ENCODE results near the gene OR52E4.

The OR52E4 gene

GRCh38 chr11:5880329-5880728, at the start of gene OR52E4:
OR52E4 (plus strand) TSS chr11:5880629; CDS start chr11:5884293, 3,664 bp downstream.
- Histone ChIP-seq H3K27ac (no peak within 1 kb of the TSS), H3K27me3 (no peaks in the 10 kb centered on the region), H3K4me3 (no peak within 1 kb of the TSS), H3K4me1 (no peaks in the 10 kb centered on the region), H3K36me3 (no peaks in the 10 kb centered on the region), H3K9ac (no peak within 1 kb of the TSS), H3K9me3 (replicated peaks in 1 of 11) (no peaks in the 10 kb centered on the region), H3K4me2 (no peak within 1 kb of the TSS), H4K20me1 (no peaks in the 10 kb centered on the region)
- TF ChIP-seq Cebpa-rat (IDR thresholded peaks at IDR 0.05), result no peak

- Histone ChIP-seq H4K20me1 (no peaks in the 10 kb centered on the region), H3K9me3 (replicated peaks in 1 of 11) (peaks cover 0 to 11% (median 0%) of the 10 kb centered on the region in 11 experiments; a peak in 3 of 22 replicates), H3K4me2 (no peak overlapping the region), H3K4me1 (no peaks in the 10 kb centered on the region), H3K27me3 (no peaks in the 10 kb centered on the region), H3K4me3 (no peak overlapping the region), H3K36me3 (no peaks in the 10 kb centered on the region), H3K9ac (no peak overlapping the region), H3K27ac (no peak overlapping the region)
- no peak for TF ChIP-seq Cebpa-rat (IDR thresholded peaks at IDR 0.05)
Measured at GRCh38 chr11:5831196-5831829, 49.1 kb upstream of the OR52E4 start.

GRCh38 chr11:5833446-5833845, 47.0 kb upstream of the OR52E4 start:
- H3K9me3 ChIP-seq (replicated peaks in 1 of 11), result no peaks in the 10 kb centered on the region
- no peak for TF ChIP-seq Cebpa-rat (IDR thresholded peaks at IDR 0.05)
- H3K27ac ChIP-seq, result no peak overlapping the region
- no peaks in the 10 kb centered on the region for H3K27me3 ChIP-seq
- H3K4me2 ChIP-seq, result no peak overlapping the region
- no peak overlapping the region for H3K4me3 ChIP-seq
- no peaks in the 10 kb centered on the region for H4K20me1 ChIP-seq
- no peaks in the 10 kb centered on the region for H3K4me1 ChIP-seq
- H3K36me3 ChIP-seq, result no peaks in the 10 kb centered on the region
- no peak overlapping the region for H3K9ac ChIP-seq

DNA sequence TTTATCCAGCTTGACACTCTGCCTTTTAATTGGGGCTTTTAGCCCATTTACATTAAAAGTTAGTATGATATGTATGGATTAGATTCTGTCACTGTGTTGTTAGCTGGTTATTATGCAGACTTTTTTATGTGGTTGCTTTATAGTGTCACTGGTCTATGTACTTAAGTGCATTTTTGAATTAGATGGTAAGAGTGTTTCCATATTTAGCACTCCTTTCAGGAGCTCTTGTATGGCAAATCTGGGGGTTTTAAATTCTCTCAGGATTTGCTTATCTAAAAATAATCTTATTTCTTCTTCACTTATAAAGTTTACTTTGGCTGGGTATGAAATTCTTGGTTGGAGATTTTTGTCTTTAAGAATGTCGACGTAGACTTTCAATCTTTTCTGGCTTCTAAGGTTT, 42.7 kb upstream of the OR52E4 start:
- H3K27ac ChIP-seq, result no peak overlapping the region
- no peaks in the 10 kb centered on the region for H3K36me3 ChIP-seq
- peaks cover 0 to 5% (median 0%) of the 10 kb centered on the region in 11 experiments; a peak in 1 of 22 replicates for H3K9me3 ChIP-seq (replicated peaks in 1 of 11)
- H4K20me1 ChIP-seq, result no peaks in the 10 kb centered on the region
- no peak overlapping the region for H3K4me2 ChIP-seq
- no peaks in the 10 kb centered on the region for H3K4me1 ChIP-seq
- H3K9ac ChIP-seq, result no peak overlapping the region
- no peak for TF ChIP-seq Cebpa-rat (IDR thresholded peaks at IDR 0.05)
- no peak overlapping the region for H3K4me3 ChIP-seq
- no peaks in the 10 kb centered on the region for H3K27me3 ChIP-seq

- no peak for TF ChIP-seq Cebpa-rat (IDR thresholded peaks at IDR 0.05)
- Histone ChIP-seq H3K36me3 (no peaks in the 10 kb centered on the region), H3K4me1 (no peaks in the 10 kb centered on the region), H3K27me3 (no peaks in the 10 kb centered on the region), H3K4me3 (no peak within 1 kb of the TSS), H3K9ac (no peak within 1 kb of the TSS), H3K27ac (no peak within 1 kb of the TSS), H3K9me3 (replicated peaks in 1 of 11) (peaks cover 0 to 5% (median 0%) of the 10 kb centered on the region in 11 experiments; a peak in 1 of 22 replicates), H4K20me1 (no peaks in the 10 kb centered on the region), H3K4me2 (no peak within 1 kb of the TSS)
Measured at GRCh38 chr11:5841797-5842196, 38.6 kb upstream of the OR52E4 start, which contains the start of gene OR52E6. OR52E6 (minus strand) TSS chr11:5841897; CDS start chr11:5841897, 0 bp downstream.

DNA sequence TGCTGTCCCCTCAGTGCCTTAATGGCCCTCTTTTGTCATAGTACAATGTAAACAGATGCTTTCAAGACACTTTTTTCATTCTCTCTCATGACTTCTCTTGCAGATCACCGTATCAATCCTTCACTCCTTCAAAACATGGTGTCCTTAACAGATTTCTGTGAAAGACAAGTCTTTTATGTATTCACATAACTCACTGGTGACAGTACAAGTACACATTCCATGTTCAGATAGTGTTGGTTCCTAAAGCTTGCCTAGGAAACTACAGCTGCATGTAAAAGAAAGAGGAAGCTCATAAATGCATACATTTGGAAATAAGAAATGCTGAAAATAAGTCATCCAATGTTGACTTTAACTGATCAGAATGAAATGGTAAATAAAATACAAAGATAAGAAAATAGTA, 33.7 kb upstream of the OR52E4 start:
- Histone ChIP-seq H3K9me3 (replicated peaks in 1 of 11) (peaks cover 0 to 2% (median 0%) of the 10 kb centered on the region in 11 experiments; a peak in 3 of 22 replicates), H3K4me2 (no peak overlapping the region), H3K36me3 (no peaks in the 10 kb centered on the region), H4K20me1 (no peaks in the 10 kb centered on the region), H3K27ac (no peak overlapping the region), H3K27me3 (no peaks in the 10 kb centered on the region), H3K4me1 (no peaks in the 10 kb centered on the region), H3K4me3 (no peak overlapping the region), H3K9ac (no peak overlapping the region)
- TF ChIP-seq Cebpa-rat (IDR thresholded peaks at IDR 0.05), result no peak

DNA sequence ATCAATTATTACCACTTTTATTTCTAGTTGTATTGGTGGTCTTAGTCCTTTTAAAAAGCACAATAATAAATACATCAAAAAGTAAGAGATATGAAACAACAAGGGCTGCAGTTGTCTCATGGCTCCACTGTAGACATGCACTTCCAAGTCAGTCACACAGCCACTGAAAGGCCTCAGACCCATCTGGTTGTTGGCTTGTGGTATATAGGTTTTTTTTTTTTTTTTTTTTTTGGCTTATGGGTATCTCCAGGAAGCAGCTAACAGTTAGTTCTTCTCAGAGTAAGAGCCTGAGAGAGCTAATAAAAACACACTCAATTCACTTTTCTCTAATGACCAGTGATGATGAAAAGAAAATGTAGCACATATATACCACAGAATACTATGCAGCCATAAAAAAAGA, 32.7 kb upstream of the OR52E4 start:
- H4K20me1 ChIP-seq, result no peaks in the 10 kb centered on the region
- no peak overlapping the region for H3K9ac ChIP-seq
- H3K27ac ChIP-seq, result no peak overlapping the region
- H3K4me1 ChIP-seq, result no peaks in the 10 kb centered on the region
- H3K36me3 ChIP-seq, result no peaks in the 10 kb centered on the region
- no peak for TF ChIP-seq Cebpa-rat (IDR thresholded peaks at IDR 0.05)
- no peak overlapping the region for H3K4me2 ChIP-seq
- H3K27me3 ChIP-seq, result no peaks in the 10 kb centered on the region
- no peak overlapping the region for H3K4me3 ChIP-seq
- H3K9me3 ChIP-seq (replicated peaks in 1 of 11), result peaks cover 0 to 6% (median 0%) of the 10 kb centered on the region in 11 experiments; a peak in 3 of 22 replicates

- no peak overlapping the region for H3K4me2 ChIP-seq
- no peaks in the 10 kb centered on the region for H4K20me1 ChIP-seq
- H3K9me3 ChIP-seq (replicated peaks in 1 of 11), result peaks cover 0 to 12% (median 4%) of the 10 kb centered on the region in 11 experiments; a peak in 9 of 22 replicates
- H3K36me3 ChIP-seq, result no peaks in the 10 kb centered on the region
- H3K9ac ChIP-seq, result no peak overlapping the region
- H3K4me1 ChIP-seq, result no peaks in the 10 kb centered on the region
- H3K27me3 ChIP-seq, result no peaks in the 10 kb centered on the region
- no peak overlapping the region for H3K4me3 ChIP-seq
- 0 out of 22 replicates have a peak, but pooled peaks of 1 of the 11 experiments have one; percentile 29 for TF ChIP-seq Cebpa-rat (IDR thresholded peaks at IDR 0.05)
- no peak overlapping the region for H3K27ac ChIP-seq
Measured at GRCh38 chr11:5851002-5851401, 29.4 kb upstream of the OR52E4 start.

DNA sequence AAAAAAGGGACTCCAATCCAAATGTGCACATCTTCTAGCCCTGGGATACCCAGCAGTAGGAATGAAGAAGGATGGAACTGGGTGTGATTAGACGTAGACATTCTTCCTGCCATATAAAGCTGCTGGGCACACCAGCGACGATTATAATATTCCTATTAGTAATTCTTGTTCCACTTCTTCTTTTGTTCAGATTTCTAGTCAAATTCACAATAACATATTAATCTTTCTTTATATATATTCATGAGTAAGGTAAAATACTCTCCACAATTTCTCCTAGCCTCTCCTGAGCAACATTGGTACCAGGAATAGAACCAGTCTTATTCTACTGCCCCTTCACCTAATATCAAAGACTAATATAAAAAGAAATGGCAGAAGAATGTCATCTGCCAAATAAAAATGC, 22.8 kb upstream of the OR52E4 start, which contains the start of gene OR52E8:
OR52E8 (minus strand) TSS at position 101 of the 400 bp plus-strand sequence; CDS start at position 101, 0 bp downstream.
- H3K36me3 ChIP-seq, result no peaks in the 10 kb centered on the region
- no peak within 1 kb of the TSS for H3K4me3 ChIP-seq
- H3K27ac ChIP-seq, result no peak within 1 kb of the TSS
- H3K4me1 ChIP-seq, result no peaks in the 10 kb centered on the region
- no peak for TF ChIP-seq Cebpa-rat (IDR thresholded peaks at IDR 0.05)
- no peak within 1 kb of the TSS for H3K4me2 ChIP-seq
- no peaks in the 10 kb centered on the region for H4K20me1 ChIP-seq
- H3K9ac ChIP-seq, result no peak within 1 kb of the TSS
- H3K27me3 ChIP-seq, result no peaks in the 10 kb centered on the region
- H3K9me3 ChIP-seq (replicated peaks in 1 of 11), result peaks cover 0 to 7% (median 4%) of the 10 kb centered on the region in 11 experiments; a peak in 7 of 22 replicates

DNA sequence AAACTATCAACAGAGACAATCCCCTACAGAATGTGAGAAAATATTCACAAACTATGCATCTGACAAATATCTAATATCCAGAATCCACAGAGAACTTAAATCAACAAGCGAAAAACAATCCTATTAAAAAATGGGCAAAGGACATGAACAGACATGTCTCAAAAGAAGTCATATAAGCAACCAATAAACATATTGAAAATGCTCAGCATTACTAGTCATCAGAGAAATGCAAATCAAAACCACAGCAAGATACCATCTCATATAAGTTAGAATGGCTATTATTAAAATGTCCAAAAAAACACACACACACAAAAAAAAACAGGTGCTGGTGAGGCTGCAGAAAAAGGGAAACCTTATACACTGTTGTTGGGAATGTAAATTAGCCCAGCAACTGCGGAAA, 14.6 kb upstream of the OR52E4 start:
- Histone ChIP-seq H3K4me2 (no peak overlapping the region), H3K9ac (no peak overlapping the region), H3K27me3 (no peaks in the 10 kb centered on the region), H3K4me1 (no peaks in the 10 kb centered on the region), H3K27ac (no peak overlapping the region), H3K4me3 (no peak overlapping the region), H3K9me3 (replicated peaks in 1 of 11) (peaks cover 0 to 5% (median 0%) of the 10 kb centered on the region in 11 experiments; a peak in 3 of 22 replicates), H3K36me3 (no peaks in the 10 kb centered on the region), H4K20me1 (no peaks in the 10 kb centered on the region)
- no peak for TF ChIP-seq Cebpa-rat (IDR thresholded peaks at IDR 0.05)
